MM.1S (cell line): ENCODE measurements around the gene IGF2BP3.

ENCODE experiments used
- DNase-seq: peaks from one replicate; pipeline ENCODE4 v3.0.0-alpha.2; 2015
- H2AFZ ChIP-seq: fragments of 300-600 bp; sonication (generic); 2 replicates; pipeline ENCODE4 v1.6.0; 2016; ENCODE audit warnings: antibody characterized with exemption, low read length
- H3F3A ChIP-seq: fragments of 300-600 bp; sonication (generic); 2 replicates; pipeline ENCODE4 v1.6.1; 2016; ENCODE audit warnings: mild to moderate bottlenecking, antibody characterized with exemption, low read length, moderate library complexity, mixed read lengths; ENCODE audit not compliant: insufficient read depth
- H3K27ac ChIP-seq: fragments of 300-600 bp; sonication (generic); 2 replicates; pipeline ENCODE4 v1.5.1; 2016; ENCODE audit warnings: mild to moderate bottlenecking, low read length
- H3K27me3 ChIP-seq: fragments of 300-600 bp; sonication (generic); replicated peaks from 2 replicates; pipeline ENCODE4 v1.6.0; 2016; ENCODE audit warnings: low read length; ENCODE audit not compliant: insufficient read depth
- H3K36me3 ChIP-seq: fragments of 300-600 bp; sonication (generic); replicated peaks from 2 replicates; pipeline ENCODE4 v1.6.1; 2016; ENCODE audit warnings: mild to moderate bottlenecking, low read length, mixed read lengths; ENCODE audit not compliant: insufficient read depth
- H3K4me1 ChIP-seq: fragments of 300-600 bp; sonication (generic); 2 replicates; pipeline ENCODE4 v1.6.1; 2016; ENCODE audit warnings: low read length, mixed read lengths
- H3K4me2 ChIP-seq: fragments of 300-600 bp; sonication (generic); 2 replicates; pipeline ENCODE4 v1.6.0; 2016; ENCODE audit warnings: low read depth, low read length
- H3K4me3 ChIP-seq: fragments of 300-600 bp; sonication (generic); 2 replicates; pipeline ENCODE4 v1.5.1; 2016; ENCODE audit warnings: low read length, mixed read lengths
- H3K79me2 ChIP-seq: fragments of 300-600 bp; sonication (generic); 2 replicates; pipeline ENCODE4 v1.6.1; 2016; ENCODE audit warnings: mixed run types, low read length, mixed read lengths
- H3K9ac ChIP-seq: fragments of 300-600 bp; sonication (generic); 2 replicates; pipeline ENCODE4 v1.6.1; 2016; ENCODE audit warnings: low read length, mixed read lengths
- H3K9me2 ChIP-seq: fragments of 300-600 bp; sonication (generic); replicated peaks from 2 replicates; pipeline ENCODE4 v1.6.1; 2016; ENCODE audit warnings: mild to moderate bottlenecking, low read length, mixed read lengths; ENCODE audit not compliant: insufficient read depth
- H3K9me3 ChIP-seq: fragments of 300-600 bp; sonication (generic); replicated peaks from 2 replicates; pipeline ENCODE4 v1.6.1; 2016; ENCODE audit warnings: mild to moderate bottlenecking, low read length, mixed read lengths; ENCODE audit not compliant: insufficient read depth
- H4K20me1 ChIP-seq: fragments of 300-600 bp; sonication (generic); 2 replicates; pipeline ENCODE4 v1.6.1; 2016; ENCODE audit warnings: mild to moderate bottlenecking, low read length, moderate library complexity, mixed read lengths; ENCODE audit not compliant: insufficient read depth
- CTCF ChIP-seq: fragments of 300-600 bp; sonication (generic); IDR thresholded peaks from 2 replicates; pipeline ENCODE4 v1.5.1; 2016; ENCODE audit warnings: antibody characterized with exemption, low read length, mixed read lengths
- EZH2 ChIP-seq: fragments of 300-600 bp; sonication (generic); optimal IDR thresholded peaks from 2 replicates; pipeline ENCODE3; 2017; ENCODE audit warnings: low read depth, mild to moderate bottlenecking, antibody characterized with exemption, low read length, mixed read lengths
- EZH2phosphoT487 ChIP-seq: fragments of 300-600 bp; sonication (generic); IDR thresholded peaks from 2 replicates; pipeline ENCODE4 v1.6.1; 2018; ENCODE audit warnings: antibody characterized with exemption, low read length

Gene IGF2BP3

DNA sequence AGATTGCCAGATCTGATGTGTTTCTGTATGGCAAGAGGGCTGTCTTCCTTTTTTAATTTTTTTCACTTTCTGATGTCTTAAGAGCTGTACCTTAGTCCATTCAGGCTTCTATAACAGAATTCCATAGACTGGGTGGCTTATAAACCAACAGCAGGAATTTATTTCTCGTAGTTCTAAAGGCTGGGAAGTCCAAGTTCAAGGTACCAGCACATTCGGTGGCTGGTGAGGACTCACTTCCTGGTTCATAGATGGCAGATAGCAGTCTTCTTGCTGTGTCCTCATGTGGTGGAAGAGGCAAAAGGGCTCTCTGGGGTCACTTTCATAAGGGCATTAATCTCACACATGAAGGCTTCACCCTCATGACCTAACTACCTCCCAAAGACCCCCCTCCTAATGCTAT, 202.9 kb downstream of the IGF2BP3 start:
- Histone ChIP-seq H2AFZ (no peak overlapping the region), H3K9me2 (no peaks in the 10 kb centered on the region), H3K4me2 (no peak overlapping the region), H3F3A (no peaks in the 10 kb centered on the region), H3K79me2 (no peaks in the 10 kb centered on the region), H3K9ac (no peak overlapping the region), H3K9me3 (no peaks in the 10 kb centered on the region), H3K4me1 (no peaks in the 10 kb centered on the region), H3K27ac (no peak overlapping the region), H3K27me3 (no peaks in the 10 kb centered on the region), H4K20me1 (no peaks in the 10 kb centered on the region), H3K4me3 (no peak overlapping the region), H3K36me3 (no peaks in the 10 kb centered on the region)
- DNase-seq: no peak
- TF ChIP-seq CTCF: no peak
- TF ChIP-seq EZH2phosphoT487: no peak
- no peak for TF ChIP-seq EZH2

DNA sequence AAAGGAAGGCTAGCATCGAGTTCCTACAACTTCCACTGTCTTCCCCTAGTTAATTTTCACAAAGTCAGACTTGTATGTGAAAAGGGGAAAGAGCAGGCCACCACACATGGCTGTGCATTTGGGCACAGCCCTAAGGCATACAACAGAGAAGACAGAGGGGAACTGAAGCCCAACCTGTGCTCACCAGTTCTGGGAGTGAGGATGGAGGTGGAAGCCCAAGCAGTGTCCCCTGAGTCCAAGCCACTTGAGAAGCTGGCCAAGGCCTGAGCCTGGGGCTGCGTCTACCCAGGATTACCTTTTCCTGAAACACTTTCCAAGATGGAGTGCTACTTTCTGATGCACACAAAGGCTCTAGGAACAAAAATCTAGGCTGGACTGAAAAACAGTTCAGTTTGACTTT, 203.4 kb downstream of the IGF2BP3 start:
- Histone ChIP-seq H3K9ac (no peak overlapping the region), H2AFZ (no peak overlapping the region), H3F3A (no peaks in the 10 kb centered on the region), H3K36me3 (no peaks in the 10 kb centered on the region), H3K9me3 (no peaks in the 10 kb centered on the region), H3K9me2 (no peaks in the 10 kb centered on the region), H4K20me1 (no peaks in the 10 kb centered on the region), H3K79me2 (no peaks in the 10 kb centered on the region), H3K4me3 (no peak overlapping the region), H3K4me2 (no peak overlapping the region), H3K27ac (no peak overlapping the region), H3K27me3 (no peaks in the 10 kb centered on the region), H3K4me1 (no peaks in the 10 kb centered on the region)
- no peak for DNase-seq
- TF ChIP-seq CTCF: no peak
- TF ChIP-seq EZH2phosphoT487: no peak
- TF ChIP-seq EZH2: no peak

DNA sequence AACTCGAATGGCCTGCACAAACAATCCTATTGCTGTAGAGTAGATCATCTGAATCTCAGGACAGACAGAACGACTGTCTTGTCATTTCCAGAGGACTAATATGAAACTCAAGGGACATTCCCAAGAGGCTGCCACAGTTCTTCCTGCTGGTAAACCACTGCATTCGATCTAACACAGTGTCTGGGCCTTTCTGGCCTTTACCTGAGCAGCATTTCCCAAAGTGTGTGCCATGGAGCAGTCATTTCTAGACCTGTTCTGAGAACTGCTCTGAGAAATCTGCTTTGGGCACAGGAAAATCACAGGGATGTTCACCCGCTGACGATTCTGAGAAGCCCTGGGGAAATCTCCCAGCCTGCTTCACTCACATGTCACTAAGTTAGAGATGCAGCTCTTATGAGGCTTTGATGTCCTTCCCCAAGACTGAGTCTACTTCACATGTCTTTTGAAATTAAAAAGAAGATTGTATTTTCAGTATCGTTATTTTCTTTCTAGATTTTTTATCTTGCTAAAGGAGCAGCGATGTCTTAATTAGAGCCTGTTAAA, 205.3 kb downstream of the IGF2BP3 start:
- no peak for DNase-seq
- Histone ChIP-seq H3K79me2 (no peaks in the 10 kb centered on the region), H3K9ac (no peak overlapping the region), H4K20me1 (no peaks in the 10 kb centered on the region), H3K4me3 (no peak overlapping the region), H3K9me3 (no peaks in the 10 kb centered on the region), H3F3A (no peaks in the 10 kb centered on the region), H3K4me2 (no peak overlapping the region), H3K4me1 (no peaks in the 10 kb centered on the region), H3K36me3 (no peaks in the 10 kb centered on the region), H3K27ac (no peak overlapping the region), H3K9me2 (no peaks in the 10 kb centered on the region), H2AFZ (0 out of 2 replicates have a peak overlapping the region, but pooled peaks have one; percentile 4), H3K27me3 (no peaks in the 10 kb centered on the region)
- TF ChIP-seq CTCF: no peak
- TF ChIP-seq EZH2phosphoT487: no peak
- TF ChIP-seq EZH2: no peak
